HFF-Myc (cell line): Measurements from ENCODE around the gene PADI2.

Experiments
- DNase-seq: peaks from one replicate; pipeline ENCODE4 v3.0.0-alpha.2; 2011; ENCODE audit warnings: low read depth; ENCODE audit errors: extremely low read depth
- H3K4me3 ChIP-seq: replicated peaks from 2 replicates; pipeline ENCODE4 v1.5.1; 2011; ENCODE audit warnings: low read depth, mild to moderate bottlenecking, control low read depth, low read length
- TF ChIP-seq, protein P1 (sequence below): IDR thresholded peaks from 2 replicates; pipeline ENCODE4 v1.5.1; 2012; ENCODE audit warnings: mild to moderate bottlenecking, low read depth, low read length, control low read depth; ENCODE audit errors: missing control alignments

The PADI2 gene

DNA sequence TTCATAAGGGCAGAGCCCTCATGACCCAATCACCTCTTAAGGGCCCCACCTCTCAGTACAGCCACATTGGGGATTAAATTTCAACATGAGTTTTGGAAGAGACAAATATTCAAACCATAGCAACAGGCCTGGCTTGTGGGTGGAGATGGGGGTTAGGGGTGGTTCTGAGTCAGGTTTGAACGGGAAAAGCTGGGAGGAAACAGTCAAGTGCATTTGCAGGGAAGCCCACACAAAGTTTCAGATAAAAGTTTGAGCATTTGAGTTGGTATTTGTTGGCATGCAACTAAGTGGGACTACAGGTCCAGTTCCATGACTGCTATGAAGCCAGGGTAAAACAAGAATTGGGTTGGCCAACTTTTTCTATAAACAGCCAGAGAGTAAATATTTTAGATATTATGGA lies 21.0 kb upstream of the PADI2 start:
- H3K4me3 ChIP-seq: no peak overlapping the region
- TF ChIP-seq, protein P1, sequence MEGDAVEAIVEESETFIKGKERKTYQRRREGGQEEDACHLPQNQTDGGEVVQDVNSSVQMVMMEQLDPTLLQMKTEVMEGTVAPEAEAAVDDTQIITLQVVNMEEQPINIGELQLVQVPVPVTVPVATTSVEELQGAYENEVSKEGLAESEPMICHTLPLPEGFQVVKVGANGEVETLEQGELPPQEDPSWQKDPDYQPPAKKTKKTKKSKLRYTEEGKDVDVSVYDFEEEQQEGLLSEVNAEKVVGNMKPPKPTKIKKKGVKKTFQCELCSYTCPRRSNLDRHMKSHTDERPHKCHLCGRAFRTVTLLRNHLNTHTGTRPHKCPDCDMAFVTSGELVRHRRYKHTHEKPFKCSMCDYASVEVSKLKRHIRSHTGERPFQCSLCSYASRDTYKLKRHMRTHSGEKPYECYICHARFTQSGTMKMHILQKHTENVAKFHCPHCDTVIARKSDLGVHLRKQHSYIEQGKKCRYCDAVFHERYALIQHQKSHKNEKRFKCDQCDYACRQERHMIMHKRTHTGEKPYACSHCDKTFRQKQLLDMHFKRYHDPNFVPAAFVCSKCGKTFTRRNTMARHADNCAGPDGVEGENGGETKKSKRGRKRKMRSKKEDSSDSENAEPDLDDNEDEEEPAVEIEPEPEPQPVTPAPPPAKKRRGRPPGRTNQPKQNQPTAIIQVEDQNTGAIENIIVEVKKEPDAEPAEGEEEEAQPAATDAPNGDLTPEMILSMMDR: no peak

GRCh38 chr1:17139637-17140036 lies 20.4 kb upstream of the PADI2 start:
- TF ChIP-seq, protein P1: no peak
- H3K4me3 ChIP-seq: no peak overlapping the region
- DNase-seq: no peak

More for the DNA sequence above, 21.0 kb upstream of the PADI2 start:
- no peak for DNase-seq

GRCh38 chr1:17137441-17137840 lies 18.2 kb upstream of the PADI2 start:
- DNase-seq: no peak
- TF ChIP-seq, protein P1: no peak
- H3K4me3 ChIP-seq: no peak overlapping the region

DNA sequence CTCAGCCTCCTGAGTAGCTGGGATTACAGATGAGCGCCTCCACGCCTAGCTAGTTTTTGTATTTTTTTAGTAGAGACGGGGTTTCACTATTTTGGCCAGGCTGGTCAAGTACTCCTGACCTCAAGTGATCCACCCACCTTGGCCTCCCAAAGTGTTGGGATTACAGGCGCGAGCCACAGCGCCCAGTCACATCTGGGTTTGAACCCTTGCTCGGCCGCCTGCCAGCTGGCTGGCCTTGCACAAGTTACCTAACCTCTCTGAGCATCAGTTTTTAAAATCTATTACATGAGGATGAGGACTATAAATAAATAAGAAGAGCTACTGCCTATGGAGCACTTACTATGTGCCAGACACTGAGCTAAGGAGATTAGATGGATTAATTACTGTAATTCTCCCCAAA lies 17.7 kb upstream of the PADI2 start:
- DNase-seq: no peak
- TF ChIP-seq, protein P1: no peak
- H3K4me3 ChIP-seq: no peak overlapping the region

DNA sequence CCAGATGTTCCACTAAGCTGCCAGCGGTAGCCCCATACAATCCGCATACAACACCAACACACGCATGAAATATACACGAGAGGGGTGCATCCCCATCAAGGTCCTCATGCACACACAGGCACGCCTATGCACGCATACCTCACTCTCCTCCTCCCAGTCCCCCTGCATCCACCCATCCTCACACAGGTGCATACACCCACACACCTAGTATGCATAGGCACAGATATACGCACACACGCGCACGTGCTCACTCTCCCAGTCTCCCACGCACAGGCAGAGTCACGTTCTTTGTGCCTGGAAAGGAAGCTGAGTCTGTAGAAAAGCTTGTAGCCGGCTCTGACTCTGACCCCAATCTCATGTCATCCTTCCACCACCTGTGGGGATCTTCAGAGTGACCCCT lies 16.9 kb upstream of the PADI2 start:
- no peak overlapping the region for H3K4me3 ChIP-seq
- no peak for DNase-seq
- TF ChIP-seq, protein P1: no peak

DNA sequence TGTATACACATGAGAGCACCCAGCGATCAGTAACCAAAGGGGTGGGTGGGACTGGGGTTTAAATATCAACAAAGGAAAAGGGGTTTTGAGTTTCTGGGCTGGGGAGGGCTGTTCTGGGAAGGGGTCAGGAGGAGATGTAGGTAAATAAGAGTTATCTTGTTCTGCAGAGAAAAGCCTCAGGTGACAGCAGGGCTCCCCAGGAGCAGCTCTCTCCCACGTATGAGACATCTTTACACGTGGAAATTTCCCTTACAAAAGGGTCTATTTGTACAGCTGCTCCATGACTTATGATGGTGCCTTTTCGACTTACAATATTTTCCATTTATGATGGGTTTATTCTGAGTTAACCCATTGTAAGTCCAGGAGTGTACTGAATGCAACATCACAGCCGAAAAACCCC lies 16.3 kb upstream of the PADI2 start:
- H3K4me3 ChIP-seq: no peak overlapping the region
- TF ChIP-seq, protein P1: no peak
- DNase-seq: no peak

- no peak for DNase-seq
- no peak overlapping the region for H3K4me3 ChIP-seq
- TF ChIP-seq, protein P1: no peak
These were observed 15.5 kb upstream of the PADI2 start for GRCh38 chr1:17134724-17135123.
